ENCODE measurements around the gene RAB28.
"Not testable (repeated sequence)": the region's sequence is repeated elsewhere in the genome, so short reads cannot be mapped to it uniquely, and the experiment has no call there.

RAB28 gene

GRCh38 chr4:13399257-13399656 lies 84.9 kb downstream of the RAB28 start:
- no peaks in the 10 kb centered on the region for H3K4me1 ChIP-seq (ENCODE audit: control insufficient read depth, insufficient read depth, low read length, poor library complexity, severe bottlenecking)
- H3K4me3 ChIP-seq (ENCODE audit: insufficient read depth, low read depth, low read length, poor library complexity, severe bottlenecking): no peak overlapping the region
- DNase-seq: no peak
- H3K36me3 ChIP-seq (ENCODE audit: control insufficient read depth, insufficient read depth, low read length): no peaks in the 10 kb centered on the region
- H3K27me3 ChIP-seq (replicated peaks; ENCODE audit: control insufficient read depth, insufficient read depth, low read length, poor library complexity, severe bottlenecking): no peaks in the 10 kb centered on the region
- H3K27ac ChIP-seq (ENCODE audit: insufficient read depth, low read length, poor library complexity, severe bottlenecking): no peak overlapping the region
- H3K9me3 ChIP-seq (ENCODE audit: control insufficient read depth, low read length): no peaks in the 10 kb centered on the region

- Histone ChIP-seq H3K9me3 (ENCODE audit: control insufficient read depth, low read length) (no peaks in the 10 kb centered on the region), H3K4me1 (ENCODE audit: control insufficient read depth, insufficient read depth, low read length, poor library complexity, severe bottlenecking) (no peaks in the 10 kb centered on the region), H3K27ac (ENCODE audit: insufficient read depth, low read length, poor library complexity, severe bottlenecking) (no peak overlapping the region), H3K36me3 (ENCODE audit: control insufficient read depth, insufficient read depth, low read length) (no peaks in the 10 kb centered on the region), H3K27me3 (replicated peaks; ENCODE audit: control insufficient read depth, insufficient read depth, low read length, poor library complexity, severe bottlenecking) (no peaks in the 10 kb centered on the region), H3K4me3 (ENCODE audit: insufficient read depth, low read depth, low read length, poor library complexity, severe bottlenecking) (no peak overlapping the region)
- DNase-seq: no peak
Measured at GRCh38 chr4:13396161-13396560, 88.0 kb downstream of the RAB28 start.

GRCh38 chr4:13389901-13390300 lies 94.2 kb downstream of the RAB28 start:
- not testable (repeated sequence) for H3K36me3 ChIP-seq (ENCODE audit: control insufficient read depth, insufficient read depth, low read length); H3K27ac ChIP-seq (ENCODE audit: insufficient read depth, low read length, poor library complexity, severe bottlenecking); H3K4me1 ChIP-seq (ENCODE audit: control insufficient read depth, insufficient read depth, low read length, poor library complexity, severe bottlenecking); H3K27me3 ChIP-seq (replicated peaks; ENCODE audit: control insufficient read depth, insufficient read depth, low read length, poor library complexity, severe bottlenecking); DNase-seq; H3K9me3 ChIP-seq (ENCODE audit: control insufficient read depth, low read length); H3K4me3 ChIP-seq (ENCODE audit: insufficient read depth, low read depth, low read length, poor library complexity, severe bottlenecking)

- Histone ChIP-seq H3K9me3 (ENCODE audit: control insufficient read depth, low read length) (no peaks in the 10 kb centered on the region), H3K36me3 (ENCODE audit: control insufficient read depth, insufficient read depth, low read length) (no peaks in the 10 kb centered on the region), H3K27me3 (replicated peaks; ENCODE audit: control insufficient read depth, insufficient read depth, low read length, poor library complexity, severe bottlenecking) (no peaks in the 10 kb centered on the region), H3K4me3 (ENCODE audit: insufficient read depth, low read depth, low read length, poor library complexity, severe bottlenecking) (no peak overlapping the region), H3K4me1 (ENCODE audit: control insufficient read depth, insufficient read depth, low read length, poor library complexity, severe bottlenecking) (no peaks in the 10 kb centered on the region), H3K27ac (ENCODE audit: insufficient read depth, low read length, poor library complexity, severe bottlenecking) (no peak overlapping the region)
- no peak for DNase-seq
Measured at GRCh38 chr4:13386405-13387107, 97.6 kb downstream of the RAB28 start.

- H3K9me3 ChIP-seq (ENCODE audit: control insufficient read depth, low read length): no peaks in the 10 kb centered on the region
- no peaks in the 10 kb centered on the region for H3K4me1 ChIP-seq (ENCODE audit: control insufficient read depth, insufficient read depth, low read length, poor library complexity, severe bottlenecking)
- H3K36me3 ChIP-seq (ENCODE audit: control insufficient read depth, insufficient read depth, low read length): no peaks in the 10 kb centered on the region
- H3K27ac ChIP-seq (ENCODE audit: insufficient read depth, low read length, poor library complexity, severe bottlenecking): no peak overlapping the region
- DNase-seq: no peak
- no peaks in the 10 kb centered on the region for H3K27me3 ChIP-seq (replicated peaks; ENCODE audit: control insufficient read depth, insufficient read depth, low read length, poor library complexity, severe bottlenecking)
- no peak overlapping the region for H3K4me3 ChIP-seq (ENCODE audit: insufficient read depth, low read depth, low read length, poor library complexity, severe bottlenecking)
Measured at GRCh38 chr4:13384055-13384454, 100.1 kb downstream of the RAB28 start.

- Histone ChIP-seq H3K4me3 (ENCODE audit: insufficient read depth, low read depth, low read length, poor library complexity, severe bottlenecking) (no peak overlapping the region), H3K4me1 (ENCODE audit: control insufficient read depth, insufficient read depth, low read length, poor library complexity, severe bottlenecking) (no peaks in the 10 kb centered on the region), H3K27me3 (replicated peaks; ENCODE audit: control insufficient read depth, insufficient read depth, low read length, poor library complexity, severe bottlenecking) (no peaks in the 10 kb centered on the region), H3K27ac (ENCODE audit: insufficient read depth, low read length, poor library complexity, severe bottlenecking) (no peak overlapping the region), H3K36me3 (ENCODE audit: control insufficient read depth, insufficient read depth, low read length) (no peaks in the 10 kb centered on the region), H3K9me3 (ENCODE audit: control insufficient read depth, low read length) (no peaks in the 10 kb centered on the region)
- DNase-seq: no peak
Measured at GRCh38 chr4:13378973-13379759, 105.0 kb downstream of the RAB28 start.

- H3K4me1 ChIP-seq (ENCODE audit: control insufficient read depth, insufficient read depth, low read length, poor library complexity, severe bottlenecking): no peaks in the 10 kb centered on the region
- peaks cover 9% of the 10 kb centered on the region for H3K36me3 ChIP-seq (ENCODE audit: control insufficient read depth, insufficient read depth, low read length)
- H3K27me3 ChIP-seq (replicated peaks; ENCODE audit: control insufficient read depth, insufficient read depth, low read length, poor library complexity, severe bottlenecking): no peaks in the 10 kb centered on the region
- no peak for DNase-seq
- no peaks in the 10 kb centered on the region for H3K9me3 ChIP-seq (ENCODE audit: control insufficient read depth, low read length)
- H3K27ac ChIP-seq (ENCODE audit: insufficient read depth, low read length, poor library complexity, severe bottlenecking): no peak overlapping the region
- no peak overlapping the region for H3K4me3 ChIP-seq (ENCODE audit: insufficient read depth, low read depth, low read length, poor library complexity, severe bottlenecking)
Measured at GRCh38 chr4:13371048-13371447, 113.1 kb downstream of the RAB28 start.

GRCh38 chr4:13368217-13368616 lies 115.9 kb downstream of the RAB28 start:
- H3K36me3 ChIP-seq (ENCODE audit: control insufficient read depth, insufficient read depth, low read length): peaks cover 9% of the 10 kb centered on the region
- H3K4me3 ChIP-seq (ENCODE audit: insufficient read depth, low read depth, low read length, poor library complexity, severe bottlenecking): no peak overlapping the region
- H3K27me3 ChIP-seq (replicated peaks; ENCODE audit: control insufficient read depth, insufficient read depth, low read length, poor library complexity, severe bottlenecking): no peaks in the 10 kb centered on the region
- no peak for DNase-seq
- H3K4me1 ChIP-seq (ENCODE audit: control insufficient read depth, insufficient read depth, low read length, poor library complexity, severe bottlenecking): no peaks in the 10 kb centered on the region
- H3K9me3 ChIP-seq (ENCODE audit: control insufficient read depth, low read length): no peaks in the 10 kb centered on the region
- H3K27ac ChIP-seq (ENCODE audit: insufficient read depth, low read length, poor library complexity, severe bottlenecking): no peak overlapping the region

- H3K36me3 ChIP-seq (ENCODE audit: control insufficient read depth, insufficient read depth, low read length): peaks cover 9% of the 10 kb centered on the region
- H3K9me3 ChIP-seq (ENCODE audit: control insufficient read depth, low read length): no peaks in the 10 kb centered on the region
- H3K4me3 ChIP-seq (ENCODE audit: insufficient read depth, low read depth, low read length, poor library complexity, severe bottlenecking): no peak overlapping the region
- no peaks in the 10 kb centered on the region for H3K4me1 ChIP-seq (ENCODE audit: control insufficient read depth, insufficient read depth, low read length, poor library complexity, severe bottlenecking)
- no peaks in the 10 kb centered on the region for H3K27me3 ChIP-seq (replicated peaks; ENCODE audit: control insufficient read depth, insufficient read depth, low read length, poor library complexity, severe bottlenecking)
- no peak for DNase-seq
- H3K27ac ChIP-seq (ENCODE audit: insufficient read depth, low read length, poor library complexity, severe bottlenecking): no peak overlapping the region
Measured at GRCh38 chr4:13367691-13368090, 116.4 kb downstream of the RAB28 start.

- no peaks in the 10 kb centered on the region for H3K27me3 ChIP-seq (replicated peaks; ENCODE audit: control insufficient read depth, insufficient read depth, low read length, poor library complexity, severe bottlenecking)
- no peak overlapping the region for H3K27ac ChIP-seq (ENCODE audit: insufficient read depth, low read length, poor library complexity, severe bottlenecking)
- H3K36me3 ChIP-seq (ENCODE audit: control insufficient read depth, insufficient read depth, low read length): peaks cover 9% of the 10 kb centered on the region
- no peak for DNase-seq
- H3K4me3 ChIP-seq (ENCODE audit: insufficient read depth, low read depth, low read length, poor library complexity, severe bottlenecking): no peak overlapping the region
- H3K4me1 ChIP-seq (ENCODE audit: control insufficient read depth, insufficient read depth, low read length, poor library complexity, severe bottlenecking): no peaks in the 10 kb centered on the region
- H3K9me3 ChIP-seq (ENCODE audit: control insufficient read depth, low read length): no peaks in the 10 kb centered on the region
Measured at GRCh38 chr4:13367244-13367643, 116.9 kb downstream of the RAB28 start.

All from effector memory CD4-positive, alpha-beta T cell (primary cell).